WTC11 (cell line): ENCODE results near the gene DAW1. TPM values are rescaled to one million over a fixed set of nuclear protein-coding genes. Genes with fewer than 3 reads are reported as not detected.

Experiments
- ATAC-seq: fragments of 200-7000 bp; cut with Tn5 transposase; 2 replicates; pipeline ENCODE4 v1.10.0; 2021; ENCODE audit warnings: mild to moderate bottlenecking, moderate library complexity
- CTCF ChIA-PET: fragments of 300-600 bp; sonication (Branson Sonifier 250); formaldehyde crosslinking; loops from one replicate; lab custom pipeline; 2021; ENCODE audit warnings: antibody characterized with exemption; lab: Charles Lee
- POLR2A ChIA-PET: fragments of 350-600 bp; sonication (Branson Sonifier 250); formaldehyde crosslinking; loops from one replicate; lab custom pipeline; 2021; ENCODE audit warnings: antibody characterized with exemption; lab: Charles Lee
- DNase-seq: peaks from one replicate; pipeline ENCODE4 v3.0.0; 2021; ENCODE audit warnings: low spot score
- H3K27ac Mint-ChIP-seq: 2 replicates; pipeline ENCODE4 v1.8.0; 2021; ENCODE audit warnings: mixed read lengths
- H3K27me3 Mint-ChIP-seq: 2 replicates; pipeline ENCODE4 v1.8.0; 2021; ENCODE audit warnings: low read depth, mild to moderate bottlenecking, moderate library complexity, mixed read lengths
- H3K36me3 Mint-ChIP-seq: 2 replicates; pipeline ENCODE4 v1.8.0; 2021; ENCODE audit warnings: mixed read lengths
- H3K4me1 Mint-ChIP-seq: 2 replicates; pipeline ENCODE4 v1.8.0; 2022; ENCODE audit warnings: mixed read lengths
- H3K4me3 Mint-ChIP-seq: 2 replicates; pipeline ENCODE4 v1.8.0; 2021; ENCODE audit warnings: mild to moderate bottlenecking, moderate library complexity, mixed read lengths
- H3K9me3 Mint-ChIP-seq: 2 replicates; pipeline ENCODE4 v1.8.0; 2021; ENCODE audit warnings: mixed read lengths
- ATF1 ChIP-seq: sonication (generic); formaldehyde crosslinking; IDR thresholded peaks from 2 replicates; pipeline ENCODE4 v1.8.1; 2023; ENCODE audit warnings: mild to moderate bottlenecking, moderate library complexity, missing genetic modification reagents
- FOXP4 ChIP-seq: sonication (generic); formaldehyde crosslinking; IDR thresholded peaks from 2 replicates; pipeline ENCODE4 v1.8.0; 2022; ENCODE audit warnings: mild to moderate bottlenecking, missing genetic modification reagents
- MYBL2 ChIP-seq: sonication (generic); formaldehyde crosslinking; IDR thresholded peaks from 2 replicates; pipeline ENCODE4 v1.8.1; 2023; ENCODE audit warnings: mild to moderate bottlenecking, moderate library complexity, missing genetic modification reagents
- NFATC4 ChIP-seq: fragments of 250-450 bp; sonication (Bioruptor Pico); IDR thresholded peaks from 2 replicates; pipeline ENCODE4 v1.9.0; 2021; ENCODE audit warnings: mild to moderate bottlenecking
- NR2C2 ChIP-seq: sonication (generic); formaldehyde crosslinking; IDR thresholded peaks from 2 replicates; pipeline ENCODE4 v1.8.0; 2022; ENCODE audit warnings: mild to moderate bottlenecking, missing genetic modification reagents
- TEAD4 ChIP-seq: sonication (generic); formaldehyde crosslinking; IDR thresholded peaks from 2 replicates; pipeline ENCODE4 v1.8.0; 2022; ENCODE audit warnings: mild to moderate bottlenecking, missing genetic modification reagents
- TP53 ChIP-seq: sonication (generic); formaldehyde crosslinking; IDR thresholded peaks from 2 replicates; pipeline ENCODE4 v1.8.1; 2023; ENCODE audit warnings: mild to moderate bottlenecking, missing genetic modification reagents
- USF2 ChIP-seq: sonication (generic); formaldehyde crosslinking; IDR thresholded peaks from 2 replicates; pipeline ENCODE4 v1.8.1; 2023; ENCODE audit warnings: mild to moderate bottlenecking, missing genetic modification reagents, moderate library complexity
- ZBTB21 ChIP-seq: sonication (generic); formaldehyde crosslinking; IDR thresholded peaks from 2 replicates; pipeline ENCODE4 v1.8.1; 2023; ENCODE audit warnings: mild to moderate bottlenecking, missing genetic modification reagents, borderline replicate concordance
- ZNF317 ChIP-seq: sonication (generic); formaldehyde crosslinking; IDR thresholded peaks from 2 replicates; pipeline ENCODE4 v1.8.1; 2023; ENCODE audit warnings: low read depth, mild to moderate bottlenecking, moderate library complexity, missing genetic modification reagents, borderline replicate concordance
- total RNA-seq: library from RNA; stranded (reverse); gene quantifications from 3 replicates; pipeline ENCODE4 v1.2.3, GENCODE V29; 2021
- TF ChIP-seq, protein P1 (sequence below): sonication (generic); formaldehyde crosslinking; IDR thresholded peaks from 2 replicates; pipeline ENCODE4 v1.8.1; 2022; ENCODE audit warnings: mild to moderate bottlenecking, missing genetic modification reagents, moderate library complexity, borderline replicate concordance
- TF ChIP-seq, protein P2 (sequence below): sonication (generic); formaldehyde crosslinking; conservative IDR thresholded peaks from 2 replicates; pipeline ENCODE4 v1.8.1; 2023; ENCODE audit warnings: mild to moderate bottlenecking, low read depth, missing genetic modification reagents, moderate library complexity
- TF ChIP-seq, protein P3 (sequence below): fragments of 250-450 bp; sonication (Bioruptor Pico); IDR thresholded peaks from 2 replicates; pipeline ENCODE4 v1.8.0; 2021; ENCODE audit warnings: mild to moderate bottlenecking
- TF ChIP-seq, protein P4 (sequence below): sonication (generic); formaldehyde crosslinking; IDR thresholded peaks from 2 replicates; pipeline ENCODE4 v1.8.1; 2022; ENCODE audit warnings: missing genetic modification reagents, borderline replicate concordance
- TF ChIP-seq, protein P5 (sequence below): sonication (generic); formaldehyde crosslinking; IDR thresholded peaks from 2 replicates; pipeline ENCODE4 v1.8.0; 2023; ENCODE audit warnings: missing genetic modification reagents, mild to moderate bottlenecking, borderline replicate concordance

DAW1 gene
- total RNA-seq, 1 experiment from 2014 or later: 0.61 TPM

DNA sequence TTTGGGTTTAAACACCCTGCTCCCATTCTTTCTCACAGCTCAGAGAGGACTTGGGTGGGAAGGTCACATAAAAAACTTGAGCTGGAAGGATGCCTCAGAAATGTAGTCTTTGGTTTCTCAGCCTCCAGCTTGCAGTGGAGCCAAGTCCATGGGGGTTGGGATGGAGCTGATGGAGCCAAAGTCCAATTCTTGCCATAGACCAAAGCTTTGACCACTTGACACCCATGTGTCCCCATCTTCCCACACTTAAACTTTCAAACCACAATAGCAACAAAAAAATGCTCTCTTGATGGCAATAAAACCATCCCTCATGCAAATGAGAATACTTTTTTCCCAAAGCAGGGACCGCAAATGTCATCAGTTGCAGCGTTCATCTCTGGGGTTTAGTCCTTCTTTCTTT is 14.7 kb upstream of the DAW1 start:
- no peaks in the 10 kb centered on the region for H3K36me3 Mint-ChIP-seq
- no peak for ATAC-seq
- POLR2A ChIA-PET: no interaction called here

DNA sequence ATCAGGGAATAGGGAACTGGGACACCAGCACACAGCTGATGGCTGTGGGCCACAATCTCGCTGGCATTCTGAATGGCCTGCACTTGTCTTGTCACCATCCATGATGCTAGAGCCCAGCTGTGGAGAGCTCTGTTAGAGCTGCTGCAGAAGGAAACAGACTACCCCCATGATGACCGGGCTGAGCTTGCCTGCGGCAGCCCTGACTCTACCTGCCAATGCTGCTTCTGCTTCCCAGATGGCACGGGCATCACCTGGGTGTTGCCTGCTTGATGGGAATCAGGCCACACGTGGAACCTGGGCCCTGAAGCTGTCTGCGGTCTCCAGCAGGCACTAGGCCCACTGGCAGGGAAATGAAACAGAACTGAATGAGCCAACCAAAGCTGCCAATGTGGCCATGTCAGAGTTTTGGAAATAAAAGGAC is 11.2 kb upstream of the DAW1 start:
- ChIA-PET POLR2A (no interaction called here), CTCF (interaction anchor here (0.7 to 4.7 kb wide), 2 partner anchors 11 to 202 kb away, joined by 3 to 47 read pairs; partner anchors contain the start of gene DAW1)
- H3K9me3 Mint-ChIP-seq: no peaks in the 10 kb centered on the region
- H3K4me3 Mint-ChIP-seq: no peak overlapping the region
- DNase-seq: no peak
- H3K36me3 Mint-ChIP-seq: no peaks in the 10 kb centered on the region
- no peak for ATAC-seq
- H3K4me1 Mint-ChIP-seq: peaks cover 22% of the 10 kb centered on the region
- H3K27me3 Mint-ChIP-seq: no peaks in the 10 kb centered on the region
- H3K27ac Mint-ChIP-seq: no peak overlapping the region
- no peak for TF ChIP-seq USF2 (CRISPR knock-in tag)
- no peak for TF ChIP-seq ATF1 (CRISPR knock-in tag)
- TF ChIP-seq NFATC4 (CRISPR knock-in tag): no peak
- TF ChIP-seq ZNF317 (CRISPR knock-in tag): no peak
- TF ChIP-seq, protein P1, sequence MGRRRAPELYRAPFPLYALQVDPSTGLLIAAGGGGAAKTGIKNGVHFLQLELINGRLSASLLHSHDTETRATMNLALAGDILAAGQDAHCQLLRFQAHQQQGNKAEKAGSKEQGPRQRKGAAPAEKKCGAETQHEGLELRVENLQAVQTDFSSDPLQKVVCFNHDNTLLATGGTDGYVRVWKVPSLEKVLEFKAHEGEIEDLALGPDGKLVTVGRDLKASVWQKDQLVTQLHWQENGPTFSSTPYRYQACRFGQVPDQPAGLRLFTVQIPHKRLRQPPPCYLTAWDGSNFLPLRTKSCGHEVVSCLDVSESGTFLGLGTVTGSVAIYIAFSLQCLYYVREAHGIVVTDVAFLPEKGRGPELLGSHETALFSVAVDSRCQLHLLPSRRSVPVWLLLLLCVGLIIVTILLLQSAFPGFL (CRISPR knock-in tag): no peak
- TF ChIP-seq, protein P2, sequence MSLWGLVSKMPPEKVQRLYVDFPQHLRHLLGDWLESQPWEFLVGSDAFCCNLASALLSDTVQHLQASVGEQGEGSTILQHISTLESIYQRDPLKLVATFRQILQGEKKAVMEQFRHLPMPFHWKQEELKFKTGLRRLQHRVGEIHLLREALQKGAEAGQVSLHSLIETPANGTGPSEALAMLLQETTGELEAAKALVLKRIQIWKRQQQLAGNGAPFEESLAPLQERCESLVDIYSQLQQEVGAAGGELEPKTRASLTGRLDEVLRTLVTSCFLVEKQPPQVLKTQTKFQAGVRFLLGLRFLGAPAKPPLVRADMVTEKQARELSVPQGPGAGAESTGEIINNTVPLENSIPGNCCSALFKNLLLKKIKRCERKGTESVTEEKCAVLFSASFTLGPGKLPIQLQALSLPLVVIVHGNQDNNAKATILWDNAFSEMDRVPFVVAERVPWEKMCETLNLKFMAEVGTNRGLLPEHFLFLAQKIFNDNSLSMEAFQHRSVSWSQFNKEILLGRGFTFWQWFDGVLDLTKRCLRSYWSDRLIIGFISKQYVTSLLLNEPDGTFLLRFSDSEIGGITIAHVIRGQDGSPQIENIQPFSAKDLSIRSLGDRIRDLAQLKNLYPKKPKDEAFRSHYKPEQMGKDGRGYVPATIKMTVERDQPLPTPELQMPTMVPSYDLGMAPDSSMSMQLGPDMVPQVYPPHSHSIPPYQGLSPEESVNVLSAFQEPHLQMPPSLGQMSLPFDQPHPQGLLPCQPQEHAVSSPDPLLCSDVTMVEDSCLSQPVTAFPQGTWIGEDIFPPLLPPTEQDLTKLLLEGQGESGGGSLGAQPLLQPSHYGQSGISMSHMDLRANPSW (CRISPR knock-in tag): no peak
- no peak for TF ChIP-seq TEAD4
- TF ChIP-seq, protein P3, sequence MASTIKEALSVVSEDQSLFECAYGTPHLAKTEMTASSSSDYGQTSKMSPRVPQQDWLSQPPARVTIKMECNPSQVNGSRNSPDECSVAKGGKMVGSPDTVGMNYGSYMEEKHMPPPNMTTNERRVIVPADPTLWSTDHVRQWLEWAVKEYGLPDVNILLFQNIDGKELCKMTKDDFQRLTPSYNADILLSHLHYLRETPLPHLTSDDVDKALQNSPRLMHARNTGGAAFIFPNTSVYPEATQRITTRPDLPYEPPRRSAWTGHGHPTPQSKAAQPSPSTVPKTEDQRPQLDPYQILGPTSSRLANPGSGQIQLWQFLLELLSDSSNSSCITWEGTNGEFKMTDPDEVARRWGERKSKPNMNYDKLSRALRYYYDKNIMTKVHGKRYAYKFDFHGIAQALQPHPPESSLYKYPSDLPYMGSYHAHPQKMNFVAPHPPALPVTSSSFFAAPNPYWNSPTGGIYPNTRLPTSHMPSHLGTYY (CRISPR knock-in tag): no peak

More for the DNA sequence above, 14.7 kb upstream of the DAW1 start:
- Mint-ChIP-seq H3K4me3 (no peak overlapping the region), H3K9me3 (peaks cover 4% of the 10 kb centered on the region; the same call in 1 of the 2 replicates), H3K4me1 (peaks cover 23% of the 10 kb centered on the region), H3K27me3 (0 out of 2 replicates have a peak, but pooled peaks cover 2% of the 10 kb centered on the region), H3K27ac (no peak overlapping the region)
- no peak for TF ChIP-seq MYBL2 (CRISPR knock-in tag)
- TF ChIP-seq, protein P4, sequence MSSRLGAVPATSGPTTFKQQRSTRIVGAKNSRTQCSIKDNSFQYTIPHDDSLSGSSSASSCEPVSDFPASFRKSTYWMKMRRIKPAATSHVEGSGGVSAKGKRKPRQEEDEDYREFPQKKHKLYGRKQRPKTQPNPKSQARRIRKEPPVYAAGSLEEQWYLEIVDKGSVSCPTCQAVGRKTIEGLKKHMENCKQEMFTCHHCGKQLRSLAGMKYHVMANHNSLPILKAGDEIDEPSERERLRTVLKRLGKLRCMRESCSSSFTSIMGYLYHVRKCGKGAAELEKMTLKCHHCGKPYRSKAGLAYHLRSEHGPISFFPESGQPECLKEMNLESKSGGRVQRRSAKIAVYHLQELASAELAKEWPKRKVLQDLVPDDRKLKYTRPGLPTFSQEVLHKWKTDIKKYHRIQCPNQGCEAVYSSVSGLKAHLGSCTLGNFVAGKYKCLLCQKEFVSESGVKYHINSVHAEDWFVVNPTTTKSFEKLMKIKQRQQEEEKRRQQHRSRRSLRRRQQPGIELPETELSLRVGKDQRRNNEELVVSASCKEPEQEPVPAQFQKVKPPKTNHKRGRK (CRISPR knock-in tag): no peak
- no peak for TF ChIP-seq TP53 (CRISPR knock-in tag)
- TF ChIP-seq FOXP4: no peak
- TF ChIP-seq, protein P5, sequence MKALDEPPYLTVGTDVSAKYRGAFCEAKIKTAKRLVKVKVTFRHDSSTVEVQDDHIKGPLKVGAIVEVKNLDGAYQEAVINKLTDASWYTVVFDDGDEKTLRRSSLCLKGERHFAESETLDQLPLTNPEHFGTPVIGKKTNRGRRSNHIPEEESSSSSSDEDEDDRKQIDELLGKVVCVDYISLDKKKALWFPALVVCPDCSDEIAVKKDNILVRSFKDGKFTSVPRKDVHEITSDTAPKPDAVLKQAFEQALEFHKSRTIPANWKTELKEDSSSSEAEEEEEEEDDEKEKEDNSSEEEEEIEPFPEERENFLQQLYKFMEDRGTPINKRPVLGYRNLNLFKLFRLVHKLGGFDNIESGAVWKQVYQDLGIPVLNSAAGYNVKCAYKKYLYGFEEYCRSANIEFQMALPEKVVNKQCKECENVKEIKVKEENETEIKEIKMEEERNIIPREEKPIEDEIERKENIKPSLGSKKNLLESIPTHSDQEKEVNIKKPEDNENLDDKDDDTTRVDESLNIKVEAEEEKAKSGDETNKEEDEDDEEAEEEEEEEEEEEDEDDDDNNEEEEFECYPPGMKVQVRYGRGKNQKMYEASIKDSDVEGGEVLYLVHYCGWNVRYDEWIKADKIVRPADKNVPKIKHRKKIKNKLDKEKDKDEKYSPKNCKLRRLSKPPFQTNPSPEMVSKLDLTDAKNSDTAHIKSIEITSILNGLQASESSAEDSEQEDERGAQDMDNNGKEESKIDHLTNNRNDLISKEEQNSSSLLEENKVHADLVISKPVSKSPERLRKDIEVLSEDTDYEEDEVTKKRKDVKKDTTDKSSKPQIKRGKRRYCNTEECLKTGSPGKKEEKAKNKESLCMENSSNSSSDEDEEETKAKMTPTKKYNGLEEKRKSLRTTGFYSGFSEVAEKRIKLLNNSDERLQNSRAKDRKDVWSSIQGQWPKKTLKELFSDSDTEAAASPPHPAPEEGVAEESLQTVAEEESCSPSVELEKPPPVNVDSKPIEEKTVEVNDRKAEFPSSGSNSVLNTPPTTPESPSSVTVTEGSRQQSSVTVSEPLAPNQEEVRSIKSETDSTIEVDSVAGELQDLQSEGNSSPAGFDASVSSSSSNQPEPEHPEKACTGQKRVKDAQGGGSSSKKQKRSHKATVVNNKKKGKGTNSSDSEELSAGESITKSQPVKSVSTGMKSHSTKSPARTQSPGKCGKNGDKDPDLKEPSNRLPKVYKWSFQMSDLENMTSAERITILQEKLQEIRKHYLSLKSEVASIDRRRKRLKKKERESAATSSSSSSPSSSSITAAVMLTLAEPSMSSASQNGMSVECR (CRISPR knock-in tag): no peak
- TF ChIP-seq ZBTB21 (CRISPR knock-in tag): no peak
- no peak for TF ChIP-seq NR2C2 (CRISPR knock-in tag)
- no peak for TF ChIP-seq ATF1 (CRISPR knock-in tag)
- DNase-seq: no peak
- CTCF ChIA-PET: no interaction called here
